ENCODE results near the gene BAG5.
"Not testable (repeated sequence)": the region's sequence is repeated elsewhere in the genome, so short reads cannot be mapped to it uniquely, and the experiment has no call there.

Gene BAG5

GRCh38 chr14:103562429-103563225 lies at the start of gene BAG5, which contains the start of gene COA8:
TSS of gene BAG5 (minus strand) at chr14:103562657. CDS start at chr14:103561164, 1,493 bp downstream.
TSS of gene COA8 (plus strand) at chr14:103562960. CDS start at chr14:103563002, 42 bp downstream.
- peak within 1 kb of the TSS; percentile 95 for H3K27ac ChIP-seq
- TF ChIP-seq CTCF (IDR thresholded peaks at IDR 0.05): no peak
- no peak for TF ChIP-seq ZFX (IDR thresholded peaks at IDR 0.05; ENCODE audit: borderline replicate concordance)

- TF ChIP-seq CTCF (IDR thresholded peaks at IDR 0.05) (no peak), ZFX (IDR thresholded peaks at IDR 0.05; ENCODE audit: borderline replicate concordance) (no peak)
- H3K27ac ChIP-seq: no peak overlapping the region
Measured at GRCh38 chr14:103611215-103611614, 48.8 kb upstream of the BAG5 start.

GRCh38 chr14:103609081-103609480 lies 46.6 kb upstream of the BAG5 start:
- H3K27ac ChIP-seq: not testable (repeated sequence)

- TF ChIP-seq CTCF (IDR thresholded peaks at IDR 0.05) (no peak), ZFX (IDR thresholded peaks at IDR 0.05; ENCODE audit: borderline replicate concordance) (no peak)
- no peak overlapping the region for H3K27ac ChIP-seq
Measured at GRCh38 chr14:103607822-103608221, 45.4 kb upstream of the BAG5 start.

- TF ChIP-seq ZFX (IDR thresholded peaks at IDR 0.05; ENCODE audit: borderline replicate concordance) (no peak), CTCF (IDR thresholded peaks at IDR 0.05) (peak; percentile 39)
- no peak overlapping the region for H3K27ac ChIP-seq
Measured at GRCh38 chr14:103606963-103607668, 44.7 kb upstream of the BAG5 start.

- TF ChIP-seq ZFX (IDR thresholded peaks at IDR 0.05; ENCODE audit: borderline replicate concordance) (no peak), CTCF (IDR thresholded peaks at IDR 0.05) (no peak)
- H3K27ac ChIP-seq: no peak overlapping the region
Measured at GRCh38 chr14:103604620-103605019, 42.2 kb upstream of the BAG5 start.

- H3K27ac ChIP-seq: no peak overlapping the region
- TF ChIP-seq CTCF (IDR thresholded peaks at IDR 0.05): no peak
- no peak for TF ChIP-seq ZFX (IDR thresholded peaks at IDR 0.05; ENCODE audit: borderline replicate concordance)
Measured at GRCh38 chr14:103600503-103600902, 38.0 kb upstream of the BAG5 start.
